GM19467 (cell line): ENCODE results near the gene CHCHD1.
A peak's percentile ranks its signal among the peaks of the same experiment; 100 is the strongest.
"Not testable (repeated sequence)": the region's sequence is repeated elsewhere in the genome, so short reads cannot be mapped to it uniquely, and the experiment has no call there.

Source experiments
- ATAC-seq: cut with Tn5 transposase; IDR thresholded peaks from one replicate; pipeline ENCODE4 v1.9.1; 2021; ENCODE audit warnings: mild to moderate bottlenecking, moderate library complexity; ENCODE audit not compliant: unreplicated experiment

Gene CHCHD1

GRCh38 chr10:73768881-73769280 is 13.0 kb upstream of the CHCHD1 start:
- ATAC-seq: no peak

- no peak for ATAC-seq
Measured at GRCh38 chr10:73769396-73769795, 12.5 kb upstream of the CHCHD1 start.

- ATAC-seq: peak; percentile 40
Measured at GRCh38 chr10:73771722-73772280, 10.0 kb upstream of the CHCHD1 start.

- ATAC-seq: peak; percentile 51
Measured at GRCh38 chr10:73772281-73773151, 9.3 kb upstream of the CHCHD1 start.

- no peak for ATAC-seq
Measured at GRCh38 chr10:73773152-73773879, 8.5 kb upstream of the CHCHD1 start.

GRCh38 chr10:73774637-73775036 is 7.2 kb upstream of the CHCHD1 start:
- no peak for ATAC-seq

GRCh38 chr10:73779018-73779417 is 2.8 kb upstream of the CHCHD1 start:
- no peak for ATAC-seq

GRCh38 chr10:73779539-73780197 is 2.2 kb upstream of the CHCHD1 start:
- no peak for ATAC-seq

GRCh38 chr10:73780301-73780700 is 1.5 kb upstream of the CHCHD1 start:
- ATAC-seq: no peak

GRCh38 chr10:73780966-73781365 is 882 bp upstream of the CHCHD1 start:
- no peak for ATAC-seq

GRCh38 chr10:73781548-73781878 is 335 bp upstream of the CHCHD1 start:
- no peak for ATAC-seq

- ATAC-seq: no peak
Measured at GRCh38 chr10:73782749-73783085, 869 bp downstream of the CHCHD1 start.

GRCh38 chr10:73785211-73785720 is 3.4 kb downstream of the CHCHD1 start, which contains the start of gene ZSWIM8:
ZSWIM8 (plus strand) TSS chr10:73785606; CDS start chr10:73785879, 273 bp downstream.
- ATAC-seq: peak; percentile 70

- peak; percentile 2 for ATAC-seq
Measured at GRCh38 chr10:73785721-73786511, 4.1 kb downstream of the CHCHD1 start.

- no peak for ATAC-seq
Measured at GRCh38 chr10:73786512-73786885, 4.7 kb downstream of the CHCHD1 start.

GRCh38 chr10:73787031-73787800 is 5.4 kb downstream of the CHCHD1 start:
- not testable (repeated sequence) for ATAC-seq

GRCh38 chr10:73788864-73789658 is 7.2 kb downstream of the CHCHD1 start:
- ATAC-seq: no peak

GRCh38 chr10:73789659-73790055 is 7.8 kb downstream of the CHCHD1 start:
- no peak for ATAC-seq
